Stimulated activated naive CD8-positive, alpha-beta T cell treated with anti-CD3 and anti-CD28 coated beads, Interleukin-15, amount 100 ng/mL, for 72 hours (primary cell): ENCODE results near the gene FOXA3.

ENCODE experiments used
- ATAC-seq: fragments of 150-1000 bp; cut with Tn5 transposase; 2 replicates; pipeline ENCODE4 v1.10.0; 2021; ENCODE audit warnings: mild to moderate bottlenecking, moderate library complexity
- DNase-seq, 2 donors: peaks; one replicate each; pipeline ENCODE4 v3.0.0; 2021 to 2022
- H3K27ac Mint-ChIP-seq, 2 donors: one replicate each; pipeline ENCODE4 v1.8.0; 2022; ENCODE audit warnings: mild to moderate bottlenecking in 2 of 2, mixed read lengths in 2 of 2, moderate library complexity in 2 of 2
- H3K27me3 Mint-ChIP-seq: one replicate; pipeline ENCODE4 v1.8.0; 2022; ENCODE audit warnings: mixed read lengths
- H3K4me1 Mint-ChIP-seq: one replicate; pipeline ENCODE4 v1.8.0; 2022; ENCODE audit warnings: mild to moderate bottlenecking, mixed read lengths
- H3K4me3 Mint-ChIP-seq, 2 donors: one replicate each; pipeline ENCODE4 v1.8.0; 2022; ENCODE audit warnings: mild to moderate bottlenecking in 2 of 2, mixed read lengths in 2 of 2, moderate library complexity in 1 of 2
- H3K9me3 Mint-ChIP-seq, 2 donors: one replicate each; pipeline ENCODE4 v1.8.0; 2022; ENCODE audit warnings: mixed read lengths in 2 of 2

Gene FOXA3

GRCh38 chr19:45905011-45905410 lies 40.9 kb downstream of the FOXA3 start:
- H3K4me3 Mint-ChIP-seq, result no peak overlapping the region
- H3K9me3 Mint-ChIP-seq, result no peaks in the 10 kb centered on the region
- peaks cover 13% of the 10 kb centered on the region for H3K27me3 Mint-ChIP-seq
- DNase-seq (no peak), ATAC-seq (no peak)
- H3K4me1 Mint-ChIP-seq, result peaks cover 31% of the 10 kb centered on the region
- no peak overlapping the region for H3K27ac Mint-ChIP-seq

GRCh38 chr19:45906221-45906620 lies 42.1 kb downstream of the FOXA3 start:
- DNase-seq, result no peak
- Mint-ChIP-seq H3K9me3 (no peaks in the 10 kb centered on the region), H3K4me1 (peaks cover 19% of the 10 kb centered on the region), H3K27me3 (peaks cover 23% of the 10 kb centered on the region), H3K4me3 (no peak overlapping the region), H3K27ac (no peak overlapping the region)
- ATAC-seq, result no peak

GRCh38 chr19:45908956-45909355 lies 44.8 kb downstream of the FOXA3 start:
- ATAC-seq (peak; percentile 39), DNase-seq (no peak)
- Mint-ChIP-seq H3K4me1 (no peaks in the 10 kb centered on the region), H3K4me3 (no peak overlapping the region), H3K27ac (no peak overlapping the region), H3K27me3 (peaks cover 42% of the 10 kb centered on the region), H3K9me3 (no peaks in the 10 kb centered on the region)

GRCh38 chr19:45911291-45911690 lies 47.2 kb downstream of the FOXA3 start:
- no peak overlapping the region for H3K27ac Mint-ChIP-seq
- DNase-seq, result no peak
- H3K4me1 Mint-ChIP-seq, result peaks cover 1% of the 10 kb centered on the region

GRCh38 chr19:45913874-45914830 lies 50.0 kb downstream of the FOXA3 start, which contains the start of gene NANOS2:
NANOS2 (minus strand) TSS chr19:45914778; CDS start chr19:45914693, 85 bp downstream.
- Mint-ChIP-seq H3K27ac (no peak within 1 kb of the TSS), H3K9me3 (no peaks in the 10 kb centered on the region), H3K4me3 (no peak within 1 kb of the TSS), H3K27me3 (peaks cover 63% of the 10 kb centered on the region), H3K4me1 (peaks cover 20% of the 10 kb centered on the region)
- DNase-seq (no peak), ATAC-seq (no peak)

More at GRCh38 chr19:45911291-45911690, 47.2 kb downstream of the FOXA3 start:
- Mint-ChIP-seq H3K27me3 (peaks cover 51% of the 10 kb centered on the region), H3K4me3 (no peak overlapping the region), H3K9me3 (no peaks in the 10 kb centered on the region)
- no peak for ATAC-seq

- Mint-ChIP-seq H3K27ac (no peak overlapping the region), H3K27me3 (peaks cover 53% of the 10 kb centered on the region), H3K9me3 (no peaks in the 10 kb centered on the region), H3K4me3 (no peak overlapping the region), H3K4me1 (peaks cover 36% of the 10 kb centered on the region)
- DNase-seq (no peak), ATAC-seq (peak; percentile 81)
These were observed 53.4 kb downstream of the FOXA3 start for GRCh38 chr19:45917421-45918091.

GRCh38 chr19:45918721-45919120 lies 54.6 kb downstream of the FOXA3 start:
- H3K4me1 Mint-ChIP-seq, result peaks cover 36% of the 10 kb centered on the region
- no peak overlapping the region for H3K4me3 Mint-ChIP-seq
- peaks cover 41% of the 10 kb centered on the region for H3K27me3 Mint-ChIP-seq
- H3K27ac Mint-ChIP-seq, result no peak overlapping the region
- DNase-seq (no peak), ATAC-seq (no peak)
- H3K9me3 Mint-ChIP-seq, result no peaks in the 10 kb centered on the region

- no peak overlapping the region for H3K27ac Mint-ChIP-seq
- H3K4me3 Mint-ChIP-seq, result peak overlapping the region in 1 of 2 donors; percentile 13
- peaks cover 33% of the 10 kb centered on the region for H3K27me3 Mint-ChIP-seq
- DNase-seq (no peak), ATAC-seq (no peak)
- H3K9me3 Mint-ChIP-seq, result no peaks in the 10 kb centered on the region
- H3K4me1 Mint-ChIP-seq, result peaks cover 36% of the 10 kb centered on the region
These were observed 55.6 kb downstream of the FOXA3 start for GRCh38 chr19:45919678-45920077.

GRCh38 chr19:45920458-45920857 lies 56.3 kb downstream of the FOXA3 start:
- Mint-ChIP-seq H3K27ac (no peak overlapping the region), H3K9me3 (no peaks in the 10 kb centered on the region), H3K4me3 (no peak overlapping the region), H3K4me1 (peaks cover 36% of the 10 kb centered on the region), H3K27me3 (peaks cover 30% of the 10 kb centered on the region)
- DNase-seq (no peak), ATAC-seq (peak; percentile 54)

GRCh38 chr19:45922281-45922680 lies 58.2 kb downstream of the FOXA3 start:
- H3K27ac Mint-ChIP-seq, result no peak overlapping the region

More at GRCh38 chr19:45922281-45922680, 58.2 kb downstream of the FOXA3 start:
- H3K4me3 Mint-ChIP-seq, result no peak overlapping the region
- peaks cover 33% of the 10 kb centered on the region for H3K4me1 Mint-ChIP-seq
- ATAC-seq, result peak; percentile 30
- peaks cover 20% of the 10 kb centered on the region for H3K27me3 Mint-ChIP-seq
- H3K9me3 Mint-ChIP-seq, result no peaks in the 10 kb centered on the region
- no peak for DNase-seq
